GM23338 (cell line): Measurements from ENCODE around the gene ELFN2. TPM values are rescaled to one million over a fixed set of nuclear protein-coding genes. Genes with fewer than 3 reads are reported as not detected.

ENCODE experiments used
- CREB1 ChIP-seq: fragments of 250-450 bp; sonication (Bioruptor Pico); IDR thresholded peaks from 2 replicates; pipeline ENCODE4 v1.5.0; 2020; ENCODE audit warnings: low read depth, mild to moderate bottlenecking, moderate library complexity
- ETS1 ChIP-seq: IDR thresholded peaks from 2 replicates; pipeline ENCODE4 v1.6.1; 2016; ENCODE audit warnings: antibody characterized with exemption
- EZH2 ChIP-seq: fragments of 200-600 bp; sonication (generic); IDR thresholded peaks from one replicate; pipeline ENCODE4 v1.8.0; 2017; ENCODE audit warnings: antibody characterized with exemption, mild to moderate bottlenecking, low read depth; ENCODE audit not compliant: unreplicated experiment
- JUNB ChIP-seq: IDR thresholded peaks from one replicate; pipeline ENCODE4 v1.6.1; 2016; ENCODE audit warnings: antibody characterized with exemption; ENCODE audit not compliant: unreplicated experiment
- NANOG ChIP-seq: IDR thresholded peaks from 2 replicates; pipeline ENCODE4 v1.6.1; 2016; ENCODE audit warnings: antibody characterized with exemption, borderline replicate concordance
- STAT1 ChIP-seq: IDR thresholded peaks from one replicate; pipeline ENCODE4 v1.6.1; 2016; ENCODE audit warnings: antibody characterized with exemption; ENCODE audit not compliant: unreplicated experiment
- ZNF114 ChIP-seq: fragments of 250-450 bp; sonication (Bioruptor Pico); IDR thresholded peaks from 2 replicates; pipeline ENCODE4 v1.5.0; 2020; ENCODE audit warnings: mild to moderate bottlenecking, moderate library complexity
- ZNF331 ChIP-seq: fragments of 250-450 bp; sonication (Bioruptor Pico); IDR thresholded peaks from 2 replicates; pipeline ENCODE4 v1.5.0; 2020; ENCODE audit warnings: low read depth, mild to moderate bottlenecking, moderate library complexity
- ZNF462 ChIP-seq: fragments of 250-450 bp; sonication (Bioruptor Pico); IDR thresholded peaks from 2 replicates; pipeline ENCODE4 v1.5.0; 2020; ENCODE audit warnings: mild to moderate bottlenecking, moderate library complexity
- polyA plus RNA-seq: library from polyadenylated mRNA; unstranded; fragments of >200 nt; fragmentation: Nextera tagmentation; extraction: Ambion mirVana; gene quantifications from 2 replicates; pipeline ENCODE4 v1.2.1, GENCODE V29; 2016
- total RNA-seq: library from RNA; depleted of rRNA; stranded (reverse); fragments of >200 nt; shearing (Covaris generic); gene quantifications from 2 replicates; pipeline ENCODE4 v1.2.3, GENCODE V29; 2014
- TF ChIP-seq, protein P1 (sequence below): IDR thresholded peaks from one replicate; pipeline ENCODE4 v1.6.1; 2018; ENCODE audit warnings: antibody characterized with exemption; ENCODE audit not compliant: unreplicated experiment

The ELFN2 gene
- total and polyA plus RNA-seq, 2 experiments from 2014 or later: 0.18 to 0.35 TPM

- TF ChIP-seq ZNF462 (CRISPR knock-in tag) (no peak), NANOG (no peak), JUNB (no peak), ZNF331 (CRISPR knock-in tag) (no peak), ZNF114 (CRISPR knock-in tag) (no peak), EZH2 (no peak), ETS1 (no peak), CREB1 (CRISPR knock-in tag) (no peak), STAT1 (no peak)
- TF ChIP-seq, protein P1, sequence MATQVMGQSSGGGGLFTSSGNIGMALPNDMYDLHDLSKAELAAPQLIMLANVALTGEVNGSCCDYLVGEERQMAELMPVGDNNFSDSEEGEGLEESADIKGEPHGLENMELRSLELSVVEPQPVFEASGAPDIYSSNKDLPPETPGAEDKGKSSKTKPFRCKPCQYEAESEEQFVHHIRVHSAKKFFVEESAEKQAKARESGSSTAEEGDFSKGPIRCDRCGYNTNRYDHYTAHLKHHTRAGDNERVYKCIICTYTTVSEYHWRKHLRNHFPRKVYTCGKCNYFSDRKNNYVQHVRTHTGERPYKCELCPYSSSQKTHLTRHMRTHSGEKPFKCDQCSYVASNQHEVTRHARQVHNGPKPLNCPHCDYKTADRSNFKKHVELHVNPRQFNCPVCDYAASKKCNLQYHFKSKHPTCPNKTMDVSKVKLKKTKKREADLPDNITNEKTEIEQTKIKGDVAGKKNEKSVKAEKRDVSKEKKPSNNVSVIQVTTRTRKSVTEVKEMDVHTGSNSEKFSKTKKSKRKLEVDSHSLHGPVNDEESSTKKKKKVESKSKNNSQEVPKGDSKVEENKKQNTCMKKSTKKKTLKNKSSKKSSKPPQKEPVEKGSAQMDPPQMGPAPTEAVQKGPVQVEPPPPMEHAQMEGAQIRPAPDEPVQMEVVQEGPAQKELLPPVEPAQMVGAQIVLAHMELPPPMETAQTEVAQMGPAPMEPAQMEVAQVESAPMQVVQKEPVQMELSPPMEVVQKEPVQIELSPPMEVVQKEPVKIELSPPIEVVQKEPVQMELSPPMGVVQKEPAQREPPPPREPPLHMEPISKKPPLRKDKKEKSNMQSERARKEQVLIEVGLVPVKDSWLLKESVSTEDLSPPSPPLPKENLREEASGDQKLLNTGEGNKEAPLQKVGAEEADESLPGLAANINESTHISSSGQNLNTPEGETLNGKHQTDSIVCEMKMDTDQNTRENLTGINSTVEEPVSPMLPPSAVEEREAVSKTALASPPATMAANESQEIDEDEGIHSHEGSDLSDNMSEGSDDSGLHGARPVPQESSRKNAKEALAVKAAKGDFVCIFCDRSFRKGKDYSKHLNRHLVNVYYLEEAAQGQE: no peak
Observed at GRCh38 chr22:37442135-37442534, 14.9 kb upstream of the ELFN2 start (continued).
